ENCODE data around the gene SYNGR3.

Gene SYNGR3

GRCh38 chr16:1976951-1977874, 12.6 kb upstream of the SYNGR3 start:
- DNase-seq, result no peak

- no peak for DNase-seq
Observed at GRCh38 chr16:1977875-1978268, 11.9 kb upstream of the SYNGR3 start.

GRCh38 chr16:1978476-1979120, 11.2 kb upstream of the SYNGR3 start:
- no peak for DNase-seq

- peak; percentile 48 for DNase-seq
Observed at GRCh38 chr16:1979271-1980029, 10.3 kb upstream of the SYNGR3 start.

- no peak for DNase-seq
Observed at GRCh38 chr16:1980030-1980769, 9.6 kb upstream of the SYNGR3 start.

GRCh38 chr16:1980770-1981087, 9.0 kb upstream of the SYNGR3 start:
- no peak for DNase-seq

- DNase-seq, result no peak
Observed at GRCh38 chr16:1981398-1981836, 8.4 kb upstream of the SYNGR3 start, which contains the start of gene NOXO1. Gene NOXO1 (minus strand): TSS chr16:1981469. CDS start chr16:1981179, 290 bp downstream.

- no peak for DNase-seq
Observed at GRCh38 chr16:1982013-1982433, 7.7 kb upstream of the SYNGR3 start.

- no peak for DNase-seq
Observed at GRCh38 chr16:1982991-1983543, 6.7 kb upstream of the SYNGR3 start.

GRCh38 chr16:1983544-1984346, 6.0 kb upstream of the SYNGR3 start, which contains the start of gene GFER:
Gene GFER (plus strand): TSS chr16:1984193. CDS start chr16:1984219, 26 bp downstream.
- DNase-seq, result peak; percentile 82

- DNase-seq, result no peak
Observed at GRCh38 chr16:1984347-1985225, 5.2 kb upstream of the SYNGR3 start.

- DNase-seq, result no peak
Observed at GRCh38 chr16:1985466-1986150, 4.2 kb upstream of the SYNGR3 start.

- no peak for DNase-seq
Observed at GRCh38 chr16:1987198-1987597, 2.6 kb upstream of the SYNGR3 start.

GRCh38 chr16:1990101-1990350, 256 bp downstream of the SYNGR3 start:
- DNase-seq, result no peak

GRCh38 chr16:1990351-1991134, 773 bp downstream of the SYNGR3 start:
- peak; percentile 63 for DNase-seq

GRCh38 chr16:1991135-1991551, 1.4 kb downstream of the SYNGR3 start:
- DNase-seq, result peak; percentile 73

GRCh38 chr16:1991588-1991947, 1.8 kb downstream of the SYNGR3 start:
- DNase-seq, result no peak

- DNase-seq, result peak; percentile 98
Observed at GRCh38 chr16:1991948-1992703, 2.4 kb downstream of the SYNGR3 start.

Measured in CD4-positive, alpha-beta T cell treated with Interleukin-21 for 1 hour (primary cell).